Gastroesophageal sphincter (tissue), 4 donors: ENCODE measurements around the gene TBCD. TPM values are rescaled to one million over a fixed set of nuclear protein-coding genes. Genes with fewer than 3 reads are reported as not detected.

Experiments used
- ATAC-seq: fragments of 150-250 bp; one replicate; pipeline ENCODE4 v1.9.1; 2016; ENCODE audit warnings: mild to moderate bottlenecking, moderate library complexity
- H3K27ac ChIP-seq, 4 donors: fragments of 200-600 bp; sonication (generic) in 3 of 4; 1 replicate in 3 of 4; 2 replicates in 1 of 4; pipeline ENCODE4 v1.5.1; 2016 to 2019
- H3K27me3 ChIP-seq: fragments of 200-600 bp; sonication (generic); one replicate; pipeline ENCODE4 v1.5.1; 2019
- H3K36me3 ChIP-seq, 2 donors: fragments of 200-600 bp; sonication (generic); one replicate each; pipeline ENCODE4 v1.5.1; 2019; ENCODE audit warnings: control low read depth in 1 of 2
- H3K4me1 ChIP-seq, 3 donors: fragments of 200-600 bp; sonication (generic); 1 replicate in 2 of 3; 2 replicates in 1 of 3; pipeline ENCODE4 v1.5.1; 2016 to 2019; ENCODE audit warnings: control low read depth in 2 of 3
- H3K4me3 ChIP-seq, 2 donors: fragments of 200-600 bp; sonication (generic); one replicate each; pipeline ENCODE4 v1.5.1; 2019; ENCODE audit warnings: mild to moderate bottlenecking in 1 of 2, moderate library complexity in 1 of 2
- H3K9me3 ChIP-seq, 3 donors: fragments of 200-600 bp; sonication (generic); one replicate each; pipeline ENCODE4 v1.5.1; 2017 to 2019; ENCODE audit warnings: control low read depth in 2 of 3
- EP300 ChIP-seq: sonication (generic); formaldehyde crosslinking; IDR thresholded peaks from one replicate; pipeline ENCODE4 v1.6.1; 2017; ENCODE audit warnings: antibody characterized with exemption, mild to moderate bottlenecking
- POLR2A ChIP-seq, 2 donors: fragments of 450-650 bp; IDR thresholded peaks; one replicate each; pipeline ENCODE4 v1.6.1; 2017; ENCODE audit warnings: antibody characterized with exemption in 2 of 2, mild to moderate bottlenecking in 2 of 2, moderate library complexity in 1 of 2
- POLR2AphosphoS5 ChIP-seq: sonication (generic); formaldehyde crosslinking; IDR thresholded peaks from one replicate; pipeline ENCODE4 v1.6.1; 2017; ENCODE audit warnings: antibody characterized with exemption
- WGBS, 2 donors: methylation state at CpG; one replicate each; pipeline ENCODE4 v1.1.5; 2018; ENCODE audit warnings: low coverage in 1 of 2; 5-methylcytosine and 5-hydroxymethylcytosine counted together
- total RNA-seq, 4 donors: library from RNA; depleted of rRNA; stranded (reverse); fragments of >200 nt; gene quantifications; one replicate each; pipeline ENCODE4 v1.1.0, GENCODE V29; 2016
- TF ChIP-seq, protein P1 (sequence below), 4 experiments: fragments of 200-600 bp in 2 of 4; fragments of 450-650 bp in 2 of 4; sonication (generic) in 1 of 4; IDR thresholded peaks; one replicate each; pipeline ENCODE4 v1.5.1; 2017 to 2019; ENCODE audit warnings: antibody characterized with exemption in 4 of 4, mild to moderate bottlenecking in 2 of 4, moderate library complexity in 2 of 4

Gene TBCD
- total RNA-seq, 4 donors from 2014 or later: 32.0 to 57.8 (median 47.0) TPM

DNA sequence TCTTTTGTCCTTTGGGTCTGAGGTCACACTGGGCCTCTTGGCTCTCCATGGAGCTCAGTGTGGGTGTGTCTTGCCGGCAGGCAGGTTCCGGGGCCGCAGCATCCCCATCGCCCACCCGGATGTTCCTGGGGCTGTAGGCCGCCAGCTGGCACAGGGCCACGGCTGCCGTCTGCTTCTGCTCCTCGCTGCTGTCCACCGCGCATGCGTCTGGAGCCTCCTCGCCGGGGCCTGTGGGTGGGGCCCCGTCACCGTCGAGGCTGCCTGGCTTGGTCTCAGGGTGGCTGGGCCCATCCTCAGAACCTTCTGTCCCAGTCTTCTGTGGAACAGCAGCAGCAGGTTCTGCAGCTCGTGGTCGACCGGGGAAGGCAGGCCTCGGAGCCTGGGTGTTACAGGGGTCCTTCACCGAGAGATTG lies 78.4 kb downstream of the TBCD start:
- Histone ChIP-seq H3K4me3 (peak overlapping the region in 1 of 2 donors; percentile 20), H3K36me3 (peaks cover 0 to 53% of the 10 kb centered on the region in 2 donors), H3K4me1 (peaks cover 0 to 16% (median 4%) of the 10 kb centered on the region in 3 donors), H3K9me3 (no peaks in the 10 kb centered on the region), H3K27ac (peak overlapping the region in 1 of 4 donors; percentile 33), H3K27me3 (no peaks in the 10 kb centered on the region)
- TF ChIP-seq POLR2A (IDR thresholded peaks at IDR 0.05) (no peak), EP300 (no peak), POLR2AphosphoS5 (no peak)
- TF ChIP-seq, protein P1, sequence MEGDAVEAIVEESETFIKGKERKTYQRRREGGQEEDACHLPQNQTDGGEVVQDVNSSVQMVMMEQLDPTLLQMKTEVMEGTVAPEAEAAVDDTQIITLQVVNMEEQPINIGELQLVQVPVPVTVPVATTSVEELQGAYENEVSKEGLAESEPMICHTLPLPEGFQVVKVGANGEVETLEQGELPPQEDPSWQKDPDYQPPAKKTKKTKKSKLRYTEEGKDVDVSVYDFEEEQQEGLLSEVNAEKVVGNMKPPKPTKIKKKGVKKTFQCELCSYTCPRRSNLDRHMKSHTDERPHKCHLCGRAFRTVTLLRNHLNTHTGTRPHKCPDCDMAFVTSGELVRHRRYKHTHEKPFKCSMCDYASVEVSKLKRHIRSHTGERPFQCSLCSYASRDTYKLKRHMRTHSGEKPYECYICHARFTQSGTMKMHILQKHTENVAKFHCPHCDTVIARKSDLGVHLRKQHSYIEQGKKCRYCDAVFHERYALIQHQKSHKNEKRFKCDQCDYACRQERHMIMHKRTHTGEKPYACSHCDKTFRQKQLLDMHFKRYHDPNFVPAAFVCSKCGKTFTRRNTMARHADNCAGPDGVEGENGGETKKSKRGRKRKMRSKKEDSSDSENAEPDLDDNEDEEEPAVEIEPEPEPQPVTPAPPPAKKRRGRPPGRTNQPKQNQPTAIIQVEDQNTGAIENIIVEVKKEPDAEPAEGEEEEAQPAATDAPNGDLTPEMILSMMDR (IDR thresholded peaks at IDR 0.05): no peak
- WGBS, 2 donors: 20% methylated on average over 1 of the region's 22 CpGs; no CpG with 5 or more reads in 1 of the 2 donors
- ATAC-seq: peak; percentile 56

DNA sequence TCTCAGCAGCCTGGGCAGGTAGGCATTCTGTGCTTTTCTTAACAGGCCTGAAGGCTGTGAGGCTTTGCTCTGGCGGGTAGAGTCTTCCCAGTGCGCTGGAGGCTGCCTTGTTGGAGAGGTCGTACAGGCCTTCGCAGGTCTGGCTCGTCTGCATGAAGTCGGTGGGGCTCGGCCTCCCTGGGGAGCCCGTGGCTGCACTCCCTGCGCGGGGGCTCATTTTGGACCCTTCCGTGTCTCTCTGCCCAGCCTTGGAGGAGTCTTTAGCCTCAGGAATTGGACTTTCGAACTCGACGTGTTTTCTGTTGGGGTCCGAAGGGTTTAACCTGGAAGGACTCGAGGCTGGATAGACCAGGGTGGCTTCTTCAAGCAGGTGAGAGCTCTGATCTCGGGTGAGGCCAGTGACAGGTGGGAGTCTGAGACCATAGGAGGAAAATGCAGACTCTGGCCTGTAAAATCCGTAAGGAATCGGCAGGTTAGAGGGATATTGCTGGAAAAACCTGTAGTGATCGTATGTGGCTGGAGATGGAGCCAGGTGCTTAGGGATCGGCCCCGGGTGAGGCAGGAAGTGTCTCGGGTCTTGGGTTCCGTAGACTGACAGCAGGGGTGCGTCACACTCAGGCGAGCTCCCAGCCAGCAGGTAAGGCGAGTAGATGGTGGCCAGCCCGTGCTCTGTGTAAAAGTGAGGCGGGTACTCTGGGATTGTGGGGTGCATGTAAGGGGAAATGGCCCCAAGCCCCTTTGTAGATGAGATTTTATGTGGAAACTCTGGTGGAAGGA lies 79.4 kb downstream of the TBCD start:
- H3K9me3 ChIP-seq: no peaks in the 10 kb centered on the region
- H3K36me3 ChIP-seq: peaks cover 0 to 56% of the 10 kb centered on the region in 2 donors
- H3K27me3 ChIP-seq: no peaks in the 10 kb centered on the region
- TF ChIP-seq POLR2A (IDR thresholded peaks at IDR 0.05) (no peak), EP300 (no peak)
- TF ChIP-seq, protein P1 (IDR thresholded peaks at IDR 0.05): no peak
- no peak overlapping the region for H3K27ac ChIP-seq
- 88 to 98% methylated on average over 7 to 11 of the region's 29 CpGs for WGBS, 2 donors
- H3K4me3 ChIP-seq: peak overlapping the region in 1 of 2 donors; percentile 20
- peaks cover 0 to 12% (median 4%) of the 10 kb centered on the region in 3 donors for H3K4me1 ChIP-seq
- ATAC-seq: no peak

DNA sequence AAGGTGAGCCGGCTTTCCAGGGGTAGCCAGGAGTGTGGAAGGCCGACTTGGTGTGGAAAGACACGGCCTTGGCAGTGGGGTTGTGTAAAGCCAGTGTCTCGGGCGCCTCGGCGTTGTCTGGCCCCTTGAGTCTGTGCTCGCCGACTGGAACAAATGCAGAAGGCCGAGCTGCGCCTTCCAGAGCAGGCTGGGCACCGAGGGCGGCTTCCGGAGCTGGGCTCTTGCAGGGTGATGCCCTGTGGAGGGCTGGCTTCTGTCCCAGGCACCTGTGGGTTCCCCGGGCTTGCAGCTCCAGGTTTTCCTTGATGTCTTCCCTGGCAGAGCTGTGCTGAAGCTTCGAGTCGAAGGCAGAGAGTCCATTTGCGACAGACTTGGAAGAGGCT lies 79.9 kb downstream of the TBCD start:
- no peak overlapping the region for H3K4me3 ChIP-seq

DNA sequence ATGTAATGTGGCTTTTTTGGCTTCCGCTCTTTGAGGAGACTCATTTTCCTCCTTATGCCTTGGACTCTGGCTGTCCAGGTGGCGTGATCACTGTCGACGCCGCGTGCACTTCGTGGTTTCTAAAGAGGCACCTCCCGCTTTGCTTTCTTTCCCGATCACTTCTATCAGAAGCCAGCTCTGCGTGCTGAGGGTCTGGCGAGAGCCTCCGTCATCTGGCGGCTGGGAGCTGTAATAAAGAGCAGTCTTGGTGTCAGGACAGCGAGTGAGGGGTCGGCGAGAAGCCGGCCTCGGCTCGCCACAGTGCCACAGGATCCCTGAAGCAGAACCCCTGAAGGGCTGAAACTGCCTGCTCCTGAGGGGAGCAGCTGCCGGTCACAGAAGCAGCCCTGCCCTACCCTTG lies 80.5 kb downstream of the TBCD start:
- no peak for ATAC-seq
- Histone ChIP-seq H3K27ac (no peak overlapping the region), H3K27me3 (no peaks in the 10 kb centered on the region), H3K4me3 (no peak overlapping the region), H3K4me1 (peaks cover 0 to 16% (median 4%) of the 10 kb centered on the region in 3 donors), H3K36me3 (peaks cover 0 to 57% of the 10 kb centered on the region in 2 donors), H3K9me3 (no peaks in the 10 kb centered on the region)
- TF ChIP-seq POLR2A (IDR thresholded peaks at IDR 0.05) (no peak), EP300 (no peak), POLR2AphosphoS5 (no peak)
- TF ChIP-seq, protein P1 (IDR thresholded peaks at IDR 0.05): no peak
- 79 to 80% methylated on average over 1 to 5 of the region's 20 CpGs for WGBS, 2 donors

More for the DNA sequence above, 79.9 kb downstream of the TBCD start:
- H3K27ac ChIP-seq: no peak overlapping the region
- no peaks in the 10 kb centered on the region for H3K9me3 ChIP-seq
- TF ChIP-seq POLR2AphosphoS5 (no peak), EP300 (no peak), POLR2A (IDR thresholded peaks at IDR 0.05) (no peak)
- TF ChIP-seq, protein P1 (IDR thresholded peaks at IDR 0.05): no peak
- peaks cover 0 to 12% (median 4%) of the 10 kb centered on the region in 3 donors for H3K4me1 ChIP-seq
- peaks cover 0 to 57% of the 10 kb centered on the region in 2 donors for H3K36me3 ChIP-seq
- no peaks in the 10 kb centered on the region for H3K27me3 ChIP-seq
- ATAC-seq: no peak
- 100% methylated on average over 1 of the region's 18 CpGs; no CpG with 5 or more reads in 1 of the 2 donors for WGBS, 2 donors
